H1 (cell line): Measurements from ENCODE around the gene WBP1. TPM values are rescaled to one million over a fixed set of nuclear protein-coding genes. Genes with fewer than 3 reads are reported as not detected.

Experiments used
- CTCF ChIA-PET: fragments of 300-600 bp; sonication (Branson Sonifier 250); formaldehyde crosslinking; loops from one replicate; lab custom pipeline; 2021; ENCODE audit not compliant: partially characterized antibody; lab: Charles Lee
- POLR2A ChIA-PET: fragments of 300-600 bp; sonication (Branson Sonifier 250); formaldehyde crosslinking; loops from one replicate; lab custom pipeline; 2021; ENCODE audit warnings: inconsistent platforms; ENCODE audit not compliant: partially characterized antibody; lab: Charles Lee
- DNase-seq, 2 experiments: peaks; one replicate each; pipeline versions ENCODE4 v3.0.0 to v3.0.0-alpha.2; 2010 to 2022; ENCODE audit warnings: low spot score in 2 of 2, low read depth in 1 of 2, mixed read lengths in 1 of 2
- FAIRE-seq: peaks from 2 replicates; lab custom pipeline; 2011; peaks lifted over from hg19 to GRCh38; lab: Jason Lieb, UNC
- H2AFZ ChIP-seq: 2 replicates; pipeline ENCODE4 v1.8.1; 2012; ENCODE audit warnings: low read length, inconsistent platforms
- H2AK5ac ChIP-seq: 2 replicates; pipeline ENCODE4 v1.6.1; 2013; ENCODE audit warnings: low read depth, low read length
- H2BK120ac ChIP-seq: replicated peaks from 2 replicates; pipeline ENCODE3; 2013; ENCODE audit warnings: low read depth, low read length, inconsistent platforms
- H2BK12ac ChIP-seq: 2 replicates; pipeline ENCODE4 v1.6.1; 2013; ENCODE audit warnings: low read depth, low read length
- H2BK15ac ChIP-seq: 2 replicates; pipeline ENCODE4 v1.6.1; 2013; ENCODE audit warnings: low read length
- H2BK20ac ChIP-seq: 2 replicates; pipeline ENCODE4 v1.6.1; 2013; ENCODE audit warnings: low read length
- H2BK5ac ChIP-seq: 2 replicates; pipeline ENCODE4 v1.6.1; 2013; ENCODE audit warnings: low read depth, low read length
- H3K14ac ChIP-seq: 2 replicates; pipeline ENCODE4 v1.6.1; 2013; ENCODE audit warnings: inconsistent platforms; ENCODE audit not compliant: insufficient read length
- H3K18ac ChIP-seq: 2 replicates; pipeline ENCODE4 v1.6.1; 2013; ENCODE audit warnings: low read length; ENCODE audit errors: extremely low read depth
- H3K23ac ChIP-seq: 2 replicates; pipeline ENCODE4 v1.6.1; 2013; ENCODE audit warnings: inconsistent platforms; ENCODE audit not compliant: insufficient read length
- H3K23me2 ChIP-seq: 2 replicates; pipeline ENCODE4 v1.6.1; 2013; ENCODE audit warnings: low read depth, low read length
- H3K27ac ChIP-seq: 2 replicates; pipeline ENCODE4 v1.6.1; 2011; ENCODE audit warnings: low read depth, low read length, inconsistent platforms
- H3K27me3 ChIP-seq, 4 experiments: replicated peaks in 1 of 4; 1 replicate in 1 of 4; 2 replicates in 3 of 4; pipeline versions ENCODE4 v1.6.1 to v1.8.1; 2011 to 2013; ENCODE audit warnings: low read length in 3 of 4, mild to moderate bottlenecking in 3 of 4, inconsistent platforms in 2 of 4, mixed read lengths in 2 of 4, moderate library complexity in 1 of 4; ENCODE audit not compliant: control insufficient read depth in 3 of 4, insufficient read depth in 3 of 4; ENCODE audit errors: extremely low read depth in 1 of 4
- H3K36me3 ChIP-seq, 4 experiments: 2 replicates each; pipeline versions ENCODE4 v1.6.1 to v1.8.1; 2011 to 2013; ENCODE audit warnings: mild to moderate bottlenecking in 4 of 4, low read length in 3 of 4, moderate library complexity in 2 of 4, control low read depth in 1 of 4, inconsistent platforms in 1 of 4; ENCODE audit not compliant: insufficient read depth in 4 of 4, control insufficient read depth in 2 of 4
- H3K4ac ChIP-seq: replicated peaks from 2 replicates; pipeline ENCODE3; 2013; ENCODE audit warnings: low read length, low read depth, mixed read lengths, inconsistent platforms; ENCODE audit not compliant: insufficient read length
- H3K4me1 ChIP-seq, 4 experiments: replicated peaks in 1 of 4; 1 replicate in 1 of 4; 2 replicates in 3 of 4; pipeline versions ENCODE4 v1.6.1 to v1.8.1; 2011 to 2013; ENCODE audit warnings: low read length in 3 of 4, inconsistent platforms in 2 of 4, mixed read lengths in 1 of 4; ENCODE audit not compliant: insufficient read depth in 4 of 4, control insufficient read depth in 3 of 4
- H3K4me2 ChIP-seq, 2 experiments: 2 replicates each; pipeline versions ENCODE4 v1.6.1 to v1.8.1; 2011 to 2013; ENCODE audit warnings: low read depth in 2 of 2, low read length in 2 of 2, control low read depth in 1 of 2, inconsistent platforms in 1 of 2, mild to moderate bottlenecking in 1 of 2; ENCODE audit not compliant: insufficient read depth in 1 of 2
- H3K4me3 ChIP-seq, 4 experiments: fragments of 200-600, 300-600 bp in 1 of 4; sonication (generic), shearing (Covaris generic), sonication (Bioruptor Twin) in 1 of 4; 2 replicates each; pipeline versions ENCODE4 v1.5.1 to v1.8.1; 2011 to 2016; ENCODE audit warnings: low read length in 4 of 4, low read depth in 3 of 4, control low read depth in 2 of 4, inconsistent platforms in 2 of 4, mild to moderate bottlenecking in 2 of 4, mixed read lengths in 1 of 4, moderate library complexity in 1 of 4; ENCODE audit not compliant: insufficient read depth in 2 of 4; ENCODE audit errors: extremely low read depth in 1 of 4
- H3K56ac ChIP-seq: replicated peaks from 2 replicates; pipeline ENCODE3; 2013; ENCODE audit warnings: low read depth, mild to moderate bottlenecking, mixed read lengths, low read length, inconsistent platforms; ENCODE audit not compliant: insufficient read length
- H3K79me1 ChIP-seq: 2 replicates; pipeline ENCODE4 v1.6.1; 2013; ENCODE audit warnings: low read depth, low read length, control low read depth
- H3K79me2 ChIP-seq, 2 experiments: 2 replicates each; pipeline versions ENCODE4 v1.6.1 to v1.8.1; 2012 to 2013; ENCODE audit warnings: low read length in 2 of 2, mild to moderate bottlenecking in 2 of 2, inconsistent platforms in 1 of 2; ENCODE audit not compliant: insufficient read depth in 2 of 2, control insufficient read depth in 1 of 2
- H3K9ac ChIP-seq, 4 experiments: replicated peaks in 1 of 4; 1 replicate in 1 of 4; 2 replicates in 3 of 4; pipeline versions ENCODE4 v1.6.1 to v1.8.1; 2011 to 2013; ENCODE audit warnings: low read depth in 3 of 4, low read length in 3 of 4, control low read depth in 2 of 4, mild to moderate bottlenecking in 2 of 4, moderate library complexity in 2 of 4, inconsistent platforms in 1 of 4; ENCODE audit errors: extremely low read depth in 1 of 4
- H3K9me3 ChIP-seq, 2 experiments: 2 replicates each; pipeline versions ENCODE4 v1.6.1 to v1.8.1; 2012 to 2013; ENCODE audit warnings: mild to moderate bottlenecking in 2 of 2, moderate library complexity in 2 of 2, control low read depth in 1 of 2, inconsistent platforms in 1 of 2, low read depth in 1 of 2, low read length in 1 of 2, mixed read lengths in 1 of 2; ENCODE audit not compliant: insufficient read depth in 2 of 2
- H4K20me1 ChIP-seq, 2 experiments: replicated peaks in 1 of 2; 2 replicates each; pipeline versions ENCODE3 to v1.8.1; 2011 to 2013; ENCODE audit warnings: inconsistent platforms in 2 of 2, low read length in 2 of 2, mild to moderate bottlenecking in 1 of 2; ENCODE audit not compliant: insufficient read depth in 2 of 2, control insufficient read depth in 1 of 2
- H4K5ac ChIP-seq: 2 replicates; pipeline ENCODE4 v1.6.1; 2013; ENCODE audit warnings: low read length, low read depth, mixed read lengths, inconsistent platforms; ENCODE audit not compliant: insufficient read length
- H4K8ac ChIP-seq: 2 replicates; pipeline ENCODE4 v1.8.0; 2013; ENCODE audit warnings: mild to moderate bottlenecking, moderate library complexity, low read length, inconsistent platforms; ENCODE audit not compliant: insufficient read depth; ENCODE audit errors: extremely low read depth
- H4K91ac ChIP-seq: replicated peaks from 2 replicates; pipeline ENCODE3; 2013; ENCODE audit warnings: low read length, mixed read lengths, inconsistent platforms; ENCODE audit not compliant: insufficient read length
- CBX8 ChIP-seq: fragments of 300-800, 300-1000 bp; sonication (generic); IDR thresholded peaks from 2 replicates; pipeline ENCODE4 v1.7.1; 2016; ENCODE audit warnings: low read depth, low read length, borderline replicate concordance
- CEBPB ChIP-seq: IDR thresholded peaks from 2 replicates; pipeline ENCODE4 v1.6.1; 2012; ENCODE audit warnings: low read depth, low read length
- EZH2 ChIP-seq: fragments of 200-600 bp; sonication (generic); IDR thresholded peaks from 2 replicates; pipeline ENCODE4 v1.7.1; 2012; ENCODE audit warnings: low read depth, mild to moderate bottlenecking, moderate library complexity, low read length, inconsistent platforms; ENCODE audit not compliant: severe bottlenecking
- HDAC2 ChIP-seq, 2 experiments: fragments of 300-600 bp in 1 of 2; sonication (generic) in 1 of 2; IDR thresholded peaks; 2 replicates each; pipeline ENCODE4 v1.6.1; 2011 to 2012; ENCODE audit warnings: low read depth in 2 of 2, low read length in 2 of 2, mild to moderate bottlenecking in 2 of 2, moderate library complexity in 2 of 2, borderline replicate concordance in 1 of 2, inconsistent platforms in 1 of 2
- KDM4A ChIP-seq: IDR thresholded peaks from one replicate; pipeline ENCODE4 v1.7.1; 2012; ENCODE audit warnings: low read depth, mild to moderate bottlenecking, moderate library complexity, low read length, inconsistent platforms; ENCODE audit not compliant: severe bottlenecking
- RBBP5 ChIP-seq: IDR thresholded peaks from 2 replicates; pipeline ENCODE4 v1.7.1; 2012; ENCODE audit warnings: low read depth, mild to moderate bottlenecking, inconsistent platforms, low read length, moderate library complexity, borderline replicate concordance
- SAP30 ChIP-seq: fragments of 300-600 bp; sonication (generic); IDR thresholded peaks from 2 replicates; pipeline ENCODE4 v1.7.1; 2012; ENCODE audit warnings: low read length, moderate library complexity, mild to moderate bottlenecking, inconsistent platforms; ENCODE audit not compliant: insufficient read depth, insufficient replicate concordance
- SP1 ChIP-seq: IDR thresholded peaks from 2 replicates; pipeline ENCODE4 v1.6.1; 2011; ENCODE audit warnings: low read depth, low read length
- WGBS, 2 experiments: shearing (Covaris generic) in 1 of 2; methylation state at CpG; one replicate each; pipeline versions ENCODE4 v1.1.6 to v1.1.7; 2013 to 2015; ENCODE audit warnings: low lambda C conversion rate in 2 of 2, mixed read lengths in 2 of 2, inconsistent platforms in 1 of 2, low coverage in 1 of 2, missing lambda C conversion rate in 1 of 2; ENCODE audit not compliant: insufficient replicate concordance in 2 of 2, insufficient coverage in 1 of 2, insufficient read length in 1 of 2; ENCODE audit errors: extremely low coverage in 1 of 2, missing lambda C conversion rate in 1 of 2; 5-methylcytosine and 5-hydroxymethylcytosine counted together
- polyA plus RNA-seq, 7 experiments: library from polyadenylated mRNA; depleted of rRNA in 3 of 7; stranded (reverse) in 5 of 7; unstranded in 2 of 7; fragments of >200 nt in 5 of 7; fragments of 200-250 nt in 2 of 7; gene quantifications; 1 replicate in 5 of 7; 2 replicates in 1 of 7; 4 replicates in 1 of 7; pipeline versions ENCODE4 v1.2.1 to v1.2.3, GENCODE V29; 2011 to 2013; ENCODE audit warnings: missing spikeins in 2 of 7, mixed read lengths in 2 of 7
- total RNA-seq: library from RNA; stranded (reverse); fragmentation: NEBNext Ultra II Directional; extraction: Animal tissue kit (Norgen Biotek cat#: 25700); gene quantifications from 2 replicates; pipeline ENCODE4 v1.2.1, GENCODE V29; 2021

The WBP1 gene
- total and polyA plus RNA-seq, 2 of the 8 experiments (the other 6 are each of a cell fraction or from before 2014, with no cell fraction given) = 57.2 to 190 TPM

DNA sequence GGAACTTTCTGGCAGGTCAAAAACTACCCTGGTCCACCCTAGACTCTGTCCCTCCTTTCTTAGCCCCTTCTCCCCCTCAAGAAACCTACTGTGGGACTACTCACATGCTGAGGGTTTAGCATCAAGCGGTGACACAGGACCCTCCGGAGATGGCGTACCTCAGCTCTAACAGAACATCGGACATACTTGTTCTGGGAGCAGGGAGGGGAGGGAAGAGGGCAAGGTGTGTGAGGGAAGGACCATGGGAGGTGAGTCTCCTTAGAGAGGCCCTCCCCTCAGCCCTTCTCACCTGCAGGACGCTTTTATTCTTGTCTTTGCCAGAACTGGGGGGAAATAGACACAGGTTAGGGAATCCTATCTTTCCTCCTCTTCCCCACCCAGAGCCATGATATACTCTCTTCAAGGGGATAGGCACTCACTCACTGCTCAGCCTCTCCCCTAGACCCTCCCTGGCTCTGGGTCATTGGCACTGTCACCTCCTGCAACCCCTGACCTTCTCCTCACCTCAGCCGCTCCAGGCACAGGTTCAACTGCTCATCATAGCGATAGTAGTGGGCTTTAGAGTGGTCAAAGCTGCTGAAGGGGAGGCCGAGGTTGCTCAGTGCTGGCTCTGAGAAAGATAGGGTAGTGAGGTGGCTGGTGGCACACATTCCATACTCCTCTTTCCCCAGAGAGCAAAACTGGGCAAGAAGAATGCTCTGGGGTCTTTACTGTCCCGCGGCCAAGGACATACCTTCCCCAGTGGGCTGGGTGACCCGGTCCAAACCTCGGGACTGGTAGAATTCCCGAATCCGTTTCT, 47.4 kb downstream of the WBP1 start:
- Histone ChIP-seq H3K9me3 (no peaks in the 10 kb centered on the region), H3K4me3 (no peak overlapping the region), H3K27ac (no peak overlapping the region), H3K18ac (no peak overlapping the region), H4K5ac (no peak overlapping the region), H2BK120ac (no peak overlapping the region), H3K23ac (no peak overlapping the region), H3K9ac (no peak overlapping the region), H3K23me2 (peaks cover 26% of the 10 kb centered on the region), H3K56ac (no peak overlapping the region), H3K14ac (no peak overlapping the region), H4K20me1 (peaks cover 0 to 6% of the 10 kb centered on the region in 2 experiments), H3K79me2 (peaks cover 0 to 3% of the 10 kb centered on the region in 2 experiments; a peak in 1 of 4 replicates), H2BK12ac (no peak overlapping the region), H4K91ac (no peak overlapping the region), H4K8ac (no peak overlapping the region), H2AFZ (no peak overlapping the region), H3K79me1 (no peaks in the 10 kb centered on the region), H2BK15ac (no peak overlapping the region), H2BK5ac (no peak overlapping the region), H3K36me3 (peaks cover 0 to 9% (median 4%) of the 10 kb centered on the region in 4 experiments; a peak in 6 of 8 replicates), H3K4ac (no peak overlapping the region), H3K4me2 (no peak overlapping the region; a peak in 1 of 4 replicates), H3K4me1 (peaks cover 7 to 37% (median 30%) of the 10 kb centered on the region in 4 experiments), H3K27me3 (peaks cover 51 to 80% (median 76%) of the 10 kb centered on the region in 4 experiments), H2BK20ac (no peak overlapping the region), H2AK5ac (no peak overlapping the region)
- no peak for DNase-seq
- ChIA-PET POLR2A (interaction anchor here (1.2 to 3.9 kb wide), 5 partner anchors 10 to 69 kb away, joined by 4 to 17 read pairs (median 11); partner anchors contain the start of genes DQX1 and WBP1), CTCF (interaction anchor here (1.0 to 3.5 kb wide), 9 partner anchors 8 to 82 kb away, joined by 3 to 20 read pairs (median 6); partner anchors contain the start of genes DQX1, LOXL3 and TLX2)
- 93% methylated on average over 14 of the region's 14 CpGs; no CpG with 5 or more reads in 1 of the 2 experiments for WGBS, 2 experiments
- no peak for FAIRE-seq
- TF ChIP-seq RBBP5 (no peak), SAP30 (no peak), SP1 (no peak), CEBPB (no peak), KDM4A (no peak), CBX8 (no peak), HDAC2 (IDR thresholded peaks at IDR 0.05; ENCODE audit: borderline replicate concordance in 1 of 2, low read depth in 2 of 2, low read length in 2 of 2) (no peak), EZH2 (no peak)
